Colonic mucosa (tissue), 4 donors: ENCODE data around the gene TMEM140. TPM values are rescaled to one million over a fixed set of nuclear protein-coding genes. Genes with fewer than 3 reads are reported as not detected.

Source experiments
- DNase-seq: peaks from one replicate; pipeline ENCODE4 v3.0.0-alpha.2; 2020
- H3K27ac ChIP-seq: fragments of 200-600 bp; one replicate; pipeline ENCODE4 v1.8.0; 2021
- H3K27me3 ChIP-seq: fragments of 200-600 bp; one replicate; pipeline ENCODE4 v1.8.0; 2021
- H3K36me3 ChIP-seq: fragments of 200-600 bp; one replicate; pipeline ENCODE4 v1.8.0; 2021
- H3K4me1 ChIP-seq: fragments of 200-600 bp; one replicate; pipeline ENCODE4 v1.8.0; 2021; ENCODE audit warnings: mild to moderate bottlenecking
- H3K4me3 ChIP-seq: fragments of 200-600 bp; one replicate; pipeline ENCODE4 v1.8.0; 2021
- H3K9ac ChIP-seq, 2 donors: one replicate each; pipeline ENCODE4 v1.7.0; 2013; ENCODE audit warnings: control low read depth in 2 of 2, low read depth in 2 of 2, low read length in 2 of 2
- H3K9me3 ChIP-seq: fragments of 200-600 bp; one replicate; pipeline ENCODE4 v1.8.0; 2021
- CTCF ChIP-seq: fragments of 200-600 bp; IDR thresholded peaks from one replicate; pipeline ENCODE4 v1.8.0; 2022; ENCODE audit warnings: antibody characterized with exemption, mild to moderate bottlenecking
- intact Hi-C: fragments of 100-400 bp; cut with DNase I; formaldehyde crosslinking; loops from one replicate; pipeline ENCODE4 v1.14.1; 2022
- total RNA-seq, 2 donors: library from RNA; stranded (reverse); fragmentation: NEBNext Ultra II Directional in 1 of 2; extraction: Animal tissue kit (Norgen Biotek cat#: 25700) in 1 of 2; gene quantifications; one replicate each; pipeline ENCODE4 v1.2.1, GENCODE V29; 2021
- donor health status: healthy.
- donor health status: DM: no; HTN: no; CAD: no.
- donor health status: DM: no; HTN: no; CAD: no.

The TMEM140 gene
- total RNA-seq, 2 donors from 2014 or later: 3.8 to 11.9 TPM

- Histone ChIP-seq H3K27me3 (no peaks in the 10 kb centered on the region), H3K27ac (no peak overlapping the region), H3K4me1 (no peaks in the 10 kb centered on the region), H3K4me3 (no peak overlapping the region), H3K36me3 (no peaks in the 10 kb centered on the region), H3K9me3 (no peaks in the 10 kb centered on the region), H3K9ac (no peak overlapping the region)
- no peak for DNase-seq
- intact Hi-C loops: no loop called here
- TF ChIP-seq CTCF: no peak
Observed at GRCh38 chr7:135158874-135159273, 11.0 kb downstream of the TMEM140 start.

- Histone ChIP-seq H3K9me3 (no peaks in the 10 kb centered on the region), H3K9ac (no peak overlapping the region), H3K36me3 (no peaks in the 10 kb centered on the region), H3K27ac (peak overlapping the region; percentile 56), H3K4me3 (no peak overlapping the region), H3K4me1 (no peaks in the 10 kb centered on the region), H3K27me3 (no peaks in the 10 kb centered on the region)
- DNase-seq: no peak
- no peak for TF ChIP-seq CTCF
- intact Hi-C loops: no loop called here
Observed at GRCh38 chr7:135159359-135160085, 11.7 kb downstream of the TMEM140 start.

GRCh38 chr7:135160098-135160857 is 12.4 kb downstream of the TMEM140 start:
- Histone ChIP-seq H3K27me3 (no peaks in the 10 kb centered on the region), H3K27ac (peak overlapping the region; percentile 56), H3K9ac (no peak overlapping the region), H3K4me1 (no peaks in the 10 kb centered on the region), H3K9me3 (no peaks in the 10 kb centered on the region), H3K4me3 (no peak overlapping the region), H3K36me3 (no peaks in the 10 kb centered on the region)
- TF ChIP-seq CTCF: no peak
- no peak for DNase-seq
- intact Hi-C loops: no loop called here

- TF ChIP-seq CTCF: no peak
- Histone ChIP-seq H3K4me1 (no peaks in the 10 kb centered on the region), H3K27me3 (no peaks in the 10 kb centered on the region), H3K4me3 (no peak overlapping the region), H3K9me3 (no peaks in the 10 kb centered on the region), H3K36me3 (no peaks in the 10 kb centered on the region), H3K27ac (peak overlapping the region; percentile 56), H3K9ac (peak overlapping the region in 1 of 2 donors; percentile 32)
- intact Hi-C loops: no loop called here
- no peak for DNase-seq
Observed at GRCh38 chr7:135160858-135161653, 13.2 kb downstream of the TMEM140 start.

GRCh38 chr7:135161669-135162068 is 13.8 kb downstream of the TMEM140 start:
- H3K36me3 ChIP-seq: no peaks in the 10 kb centered on the region

More at GRCh38 chr7:135161669-135162068, 13.8 kb downstream of the TMEM140 start:
- H3K27ac ChIP-seq: no peak overlapping the region
- DNase-seq: no peak
- no peak for TF ChIP-seq CTCF
- H3K9me3 ChIP-seq: no peaks in the 10 kb centered on the region
- no peak overlapping the region for H3K4me3 ChIP-seq
- H3K4me1 ChIP-seq: no peaks in the 10 kb centered on the region
- intact Hi-C loops: no loop called here
- no peak overlapping the region for H3K9ac ChIP-seq
- no peaks in the 10 kb centered on the region for H3K27me3 ChIP-seq
